ENCODE data around the gene FBXO45. TPM values are rescaled to one million over a fixed set of nuclear protein-coding genes. Genes with fewer than 3 reads are reported as not detected.

Gene FBXO45
- total and polyA plus RNA-seq, 10 of the 15 experiments (the other 5 are each of a cell fraction or from before 2014, with no cell fraction given), result 4.0 to 17.3 (median 11.8) TPM

DNA sequence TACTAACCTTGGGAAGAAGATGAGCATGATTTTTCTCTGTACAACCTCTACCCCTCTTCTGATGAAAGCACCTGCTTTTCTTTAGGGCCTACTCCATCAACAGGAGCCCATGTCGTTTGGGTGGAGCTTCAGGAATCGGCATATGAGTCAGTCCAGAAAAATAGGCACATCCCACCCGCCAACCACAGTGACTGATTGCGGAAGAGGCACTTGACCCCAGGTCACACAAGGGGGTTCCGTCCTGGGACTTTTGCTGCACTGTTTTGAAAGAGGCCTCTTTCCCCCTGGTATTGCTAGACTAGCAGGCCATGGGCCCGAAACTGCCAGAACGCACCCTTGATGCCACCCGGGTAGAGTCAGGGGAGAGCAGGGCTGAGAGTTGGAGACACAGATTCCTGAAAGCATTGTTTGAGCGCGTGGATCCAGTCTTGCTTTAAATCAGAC, 51.7 kb downstream of the FBXO45 start (continued):
- TF ChIP-seq, protein P1, sequence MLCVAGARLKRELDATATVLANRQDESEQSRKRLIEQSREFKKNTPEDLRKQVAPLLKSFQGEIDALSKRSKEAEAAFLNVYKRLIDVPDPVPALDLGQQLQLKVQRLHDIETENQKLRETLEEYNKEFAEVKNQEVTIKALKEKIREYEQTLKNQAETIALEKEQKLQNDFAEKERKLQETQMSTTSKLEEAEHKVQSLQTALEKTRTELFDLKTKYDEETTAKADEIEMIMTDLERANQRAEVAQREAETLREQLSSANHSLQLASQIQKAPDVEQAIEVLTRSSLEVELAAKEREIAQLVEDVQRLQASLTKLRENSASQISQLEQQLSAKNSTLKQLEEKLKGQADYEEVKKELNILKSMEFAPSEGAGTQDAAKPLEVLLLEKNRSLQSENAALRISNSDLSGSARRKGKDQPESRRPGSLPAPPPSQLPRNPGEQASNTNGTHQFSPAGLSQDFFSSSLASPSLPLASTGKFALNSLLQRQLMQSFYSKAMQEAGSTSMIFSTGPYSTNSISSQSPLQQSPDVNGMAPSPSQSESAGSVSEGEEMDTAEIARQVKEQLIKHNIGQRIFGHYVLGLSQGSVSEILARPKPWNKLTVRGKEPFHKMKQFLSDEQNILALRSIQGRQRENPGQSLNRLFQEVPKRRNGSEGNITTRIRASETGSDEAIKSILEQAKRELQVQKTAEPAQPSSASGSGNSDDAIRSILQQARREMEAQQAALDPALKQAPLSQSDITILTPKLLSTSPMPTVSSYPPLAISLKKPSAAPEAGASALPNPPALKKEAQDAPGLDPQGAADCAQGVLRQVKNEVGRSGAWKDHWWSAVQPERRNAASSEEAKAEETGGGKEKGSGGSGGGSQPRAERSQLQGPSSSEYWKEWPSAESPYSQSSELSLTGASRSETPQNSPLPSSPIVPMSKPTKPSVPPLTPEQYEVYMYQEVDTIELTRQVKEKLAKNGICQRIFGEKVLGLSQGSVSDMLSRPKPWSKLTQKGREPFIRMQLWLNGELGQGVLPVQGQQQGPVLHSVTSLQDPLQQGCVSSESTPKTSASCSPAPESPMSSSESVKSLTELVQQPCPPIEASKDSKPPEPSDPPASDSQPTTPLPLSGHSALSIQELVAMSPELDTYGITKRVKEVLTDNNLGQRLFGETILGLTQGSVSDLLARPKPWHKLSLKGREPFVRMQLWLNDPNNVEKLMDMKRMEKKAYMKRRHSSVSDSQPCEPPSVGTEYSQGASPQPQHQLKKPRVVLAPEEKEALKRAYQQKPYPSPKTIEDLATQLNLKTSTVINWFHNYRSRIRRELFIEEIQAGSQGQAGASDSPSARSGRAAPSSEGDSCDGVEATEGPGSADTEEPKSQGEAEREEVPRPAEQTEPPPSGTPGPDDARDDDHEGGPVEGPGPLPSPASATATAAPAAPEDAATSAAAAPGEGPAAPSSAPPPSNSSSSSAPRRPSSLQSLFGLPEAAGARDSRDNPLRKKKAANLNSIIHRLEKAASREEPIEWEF (IDR thresholded peaks at IDR 0.05; ENCODE audit: insufficient replicate concordance, low read depth, low read length), result no peak
- TF ChIP-seq ZNF687 (IDR thresholded peaks at IDR 0.05), result 0 out of 2 replicates have a peak, but pooled peaks have one; percentile 22
- no peak for TF ChIP-seq ZNF217 (IDR thresholded peaks at IDR 0.05)
- TF ChIP-seq BACH1 (IDR thresholded peaks at IDR 0.05; ENCODE audit: borderline replicate concordance), result no peak
- no peak for TF ChIP-seq MEF2A (IDR thresholded peaks at IDR 0.05; ENCODE audit: insufficient read depth, low read depth, low read length)
- no peak for TF ChIP-seq SMAD1 (IDR thresholded peaks at IDR 0.05; ENCODE audit: low read depth, partially characterized antibody)
- no peak for TF ChIP-seq RB1 (IDR thresholded peaks at IDR 0.05; ENCODE audit: borderline replicate concordance)
- no peak for TF ChIP-seq STAT3 (IDR thresholded peaks at IDR 0.05; ENCODE audit: low read depth, low read length)
- TF ChIP-seq MTA2 (IDR thresholded peaks at IDR 0.05; ENCODE audit: low read depth), result peak; percentile 37; the same call in 1 of the 2 replicates
- TF ChIP-seq SMARCA5 (IDR thresholded peaks at IDR 0.05), result no peak
- no peak for TF ChIP-seq CHD4 (IDR thresholded peaks at IDR 0.05)
- no peak for TF ChIP-seq SREBF2 (IDR thresholded peaks at IDR 0.05; ENCODE audit: low read length)
- peak; percentile 95 for TF ChIP-seq EED (IDR thresholded peaks at IDR 0.05; ENCODE audit: low read depth)
- no peak for TF ChIP-seq NFYB (IDR thresholded peaks at IDR 0.05; ENCODE audit: insufficient read depth, low read depth, low read length)
- TF ChIP-seq NRF1 (conservative IDR thresholded peaks at IDR 0.05; ENCODE audit: low read depth, low read length), result no peak
- TF ChIP-seq MYC (IDR thresholded peaks at IDR 0.05; ENCODE audit: insufficient read depth, insufficient read length, insufficient replicate concordance, low read length, severe bottlenecking), result no peak
- TF ChIP-seq ZSCAN29 (IDR thresholded peaks at IDR 0.05), result no peak
- no peak; the same call in 1 of the 2 replicates for TF ChIP-seq SMC3 (IDR thresholded peaks at IDR 0.05; ENCODE audit: borderline replicate concordance, low read length)
- TF ChIP-seq SKIL (IDR thresholded peaks at IDR 0.05; ENCODE audit: low read depth, poor library complexity, severe bottlenecking), result peak; percentile 62
- peak; percentile 76; the same call in 1 of the 2 replicates for TF ChIP-seq IKZF1 (conservative IDR thresholded peaks at IDR 0.05)
- TF ChIP-seq TARDBP (IDR thresholded peaks at IDR 0.05; ENCODE audit: borderline replicate concordance), result no peak
